GM18498 (cell line): ENCODE measurements around the gene SYAP1.
"Not testable (repeated sequence)": the region's sequence is repeated elsewhere in the genome, so short reads cannot be mapped to it uniquely, and the experiment has no call there.

Experiments used
- ATAC-seq: cut with Tn5 transposase; IDR thresholded peaks from one replicate; pipeline ENCODE4 v1.9.1; 2021; ENCODE audit warnings: mild to moderate bottlenecking, moderate library complexity; ENCODE audit not compliant: unreplicated experiment

Gene SYAP1, protein sequence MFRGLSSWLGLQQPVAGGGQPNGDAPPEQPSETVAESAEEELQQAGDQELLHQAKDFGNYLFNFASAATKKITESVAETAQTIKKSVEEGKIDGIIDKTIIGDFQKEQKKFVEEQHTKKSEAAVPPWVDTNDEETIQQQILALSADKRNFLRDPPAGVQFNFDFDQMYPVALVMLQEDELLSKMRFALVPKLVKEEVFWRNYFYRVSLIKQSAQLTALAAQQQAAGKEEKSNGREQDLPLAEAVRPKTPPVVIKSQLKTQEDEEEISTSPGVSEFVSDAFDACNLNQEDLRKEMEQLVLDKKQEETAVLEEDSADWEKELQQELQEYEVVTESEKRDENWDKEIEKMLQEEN

DNA sequence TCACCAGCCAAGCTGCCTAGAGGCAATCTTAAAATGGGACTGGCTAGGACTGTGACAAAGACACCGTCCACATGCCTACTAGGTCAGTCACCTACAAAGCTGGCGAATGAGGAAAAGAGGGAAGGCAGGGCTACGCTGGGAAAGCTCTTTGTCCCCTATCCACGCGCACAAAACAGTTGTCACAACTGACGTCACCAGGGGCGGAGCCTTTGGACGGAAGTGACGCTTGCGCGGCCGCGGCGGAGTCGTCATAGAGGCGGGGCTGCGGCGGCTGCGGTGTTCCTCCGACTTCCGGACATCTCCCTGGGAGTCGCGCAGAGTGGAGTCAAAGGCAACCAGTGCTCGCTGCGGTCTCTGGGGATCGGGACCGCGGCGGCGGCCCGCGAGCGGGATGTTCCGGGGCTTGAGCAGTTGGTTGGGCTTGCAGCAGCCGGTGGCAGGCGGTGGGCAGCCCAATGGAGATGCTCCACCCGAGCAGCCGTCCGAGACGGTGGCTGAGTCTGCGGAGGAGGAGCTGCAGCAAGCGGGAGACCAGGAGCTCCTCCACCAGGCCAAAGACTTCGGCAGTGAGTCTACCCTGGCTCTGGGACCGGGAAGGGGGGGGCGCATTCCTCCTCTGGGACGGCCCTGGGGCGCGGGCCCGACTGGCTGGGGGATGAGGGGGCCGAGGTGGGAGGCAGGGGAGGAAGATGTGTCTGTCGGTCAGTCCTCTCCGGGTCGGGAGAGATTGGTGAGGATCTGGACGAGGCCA, at the start of gene SYAP1:
SYAP1 (plus strand) TSS at position 279 of the 751 bp plus-strand sequence; CDS start at position 392, 113 bp downstream.
- ATAC-seq: peak; percentile 99

DNA sequence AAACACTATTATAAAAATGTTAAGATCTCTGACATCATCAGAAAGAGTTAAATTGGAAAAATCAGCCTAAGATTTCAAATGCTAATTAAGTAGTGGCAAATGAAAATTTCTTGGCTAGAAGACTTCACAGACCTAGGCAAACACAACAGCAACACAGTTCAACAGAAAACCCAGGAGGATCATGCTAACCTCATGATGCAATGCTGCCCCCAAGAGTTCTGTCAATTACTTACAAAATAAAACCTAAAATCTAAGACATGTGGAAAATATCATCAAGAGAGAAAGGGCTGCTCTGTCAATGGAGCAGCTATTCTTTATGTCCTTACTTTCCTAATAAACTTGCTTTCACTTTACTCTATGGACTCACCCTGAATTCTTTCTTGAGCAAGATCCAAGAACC, 48.4 kb upstream of the SYAP1 start:
- no peak for ATAC-seq

DNA sequence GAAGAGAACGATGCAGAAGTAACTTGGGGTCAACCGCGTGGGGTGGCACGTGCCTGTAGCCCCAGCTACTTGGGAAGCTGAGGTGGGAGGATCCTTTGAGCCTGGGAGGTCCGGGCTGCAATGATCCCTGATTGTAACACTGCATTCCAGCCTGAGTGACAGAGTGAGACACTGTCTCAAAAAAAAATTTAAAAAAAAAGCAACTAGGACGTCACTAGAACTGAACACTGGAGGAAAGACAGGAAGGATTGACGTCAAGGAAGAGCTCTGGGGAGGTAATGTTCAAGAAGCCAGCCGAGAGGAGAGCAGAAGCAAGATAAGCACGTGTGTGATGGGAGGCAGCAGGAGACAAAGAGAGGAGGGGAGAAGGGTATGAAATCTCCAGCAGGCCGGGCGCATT, 40.7 kb upstream of the SYAP1 start:
- ATAC-seq: no peak

DNA sequence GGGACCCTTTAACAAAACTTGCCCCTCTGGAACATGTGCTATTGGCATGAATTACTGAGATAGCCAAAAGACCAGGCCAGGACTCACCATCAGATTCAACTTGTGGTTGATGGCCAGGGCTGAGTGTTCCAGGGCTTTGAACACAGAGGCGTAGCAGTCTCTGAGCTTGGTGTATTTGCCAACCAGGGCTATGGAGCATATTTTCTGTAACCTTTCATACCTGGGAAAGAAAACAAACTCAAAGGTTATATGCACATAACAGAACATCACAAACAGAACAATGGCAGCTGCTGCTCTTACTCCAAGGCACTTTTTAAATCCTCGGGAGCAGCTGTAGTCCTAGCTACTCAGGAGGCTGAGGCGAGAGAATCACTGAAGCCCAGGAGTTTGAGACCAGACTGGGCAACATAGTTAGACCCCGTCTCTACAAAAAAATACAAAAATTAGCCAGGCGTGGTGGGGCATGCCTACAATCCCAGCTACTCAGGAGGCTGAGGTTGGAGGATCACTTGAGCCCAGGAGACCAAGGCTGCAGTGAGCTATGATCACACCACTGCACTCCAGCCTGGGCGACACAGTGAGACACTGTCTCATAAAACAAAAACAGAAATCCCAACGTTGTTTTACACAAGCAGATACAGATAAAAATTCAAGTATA, 36.3 kb upstream of the SYAP1 start:
- ATAC-seq: no peak

DNA sequence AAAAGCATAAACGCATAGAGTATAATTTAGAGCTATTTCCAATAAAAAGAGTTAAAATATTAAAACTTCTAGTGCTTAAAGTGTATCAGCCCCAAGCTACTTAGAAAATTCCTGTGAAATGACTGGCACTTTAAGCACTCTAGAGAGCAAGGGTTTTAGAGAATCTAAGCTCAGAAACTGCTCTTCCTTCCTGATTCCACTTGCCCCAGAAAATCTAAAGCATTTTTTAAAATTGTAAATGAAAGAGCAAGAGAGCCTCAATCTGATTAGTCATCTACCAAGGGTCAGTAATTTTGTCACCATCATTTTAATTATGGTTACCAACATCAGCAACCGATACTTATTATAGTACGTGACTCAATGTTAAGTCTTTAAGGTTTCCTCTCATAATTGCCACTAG, 31.9 kb upstream of the SYAP1 start:
- no peak for ATAC-seq

DNA sequence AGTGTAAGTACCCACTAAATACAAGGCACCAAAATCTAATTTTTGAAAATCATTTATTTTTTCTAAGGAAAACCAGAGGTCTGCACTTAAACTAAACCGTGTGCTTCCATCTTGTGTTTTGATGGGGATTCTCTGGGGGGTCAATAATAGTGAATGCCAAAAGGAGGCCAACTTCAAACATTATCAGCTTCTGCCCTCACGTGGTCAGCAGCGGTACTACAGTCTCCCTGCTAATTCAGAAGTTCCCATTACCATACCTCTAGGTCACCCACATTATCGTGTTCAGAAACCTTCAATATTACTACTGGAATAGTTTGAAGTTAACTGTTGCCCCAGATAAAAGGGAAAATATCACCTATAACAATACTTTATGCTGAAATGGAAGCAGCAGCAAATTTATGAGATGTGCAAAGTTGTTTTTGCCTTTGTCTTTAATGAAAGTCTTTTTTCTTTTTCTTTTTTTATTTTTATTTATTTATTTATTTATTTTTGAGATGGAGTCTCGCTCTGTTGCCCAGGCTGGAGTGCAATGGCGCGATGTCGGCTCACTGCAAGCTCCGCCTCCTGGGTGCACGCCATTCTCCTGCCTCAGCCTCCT, 24.2 kb upstream of the SYAP1 start:
- peak; percentile 60 for ATAC-seq

DNA sequence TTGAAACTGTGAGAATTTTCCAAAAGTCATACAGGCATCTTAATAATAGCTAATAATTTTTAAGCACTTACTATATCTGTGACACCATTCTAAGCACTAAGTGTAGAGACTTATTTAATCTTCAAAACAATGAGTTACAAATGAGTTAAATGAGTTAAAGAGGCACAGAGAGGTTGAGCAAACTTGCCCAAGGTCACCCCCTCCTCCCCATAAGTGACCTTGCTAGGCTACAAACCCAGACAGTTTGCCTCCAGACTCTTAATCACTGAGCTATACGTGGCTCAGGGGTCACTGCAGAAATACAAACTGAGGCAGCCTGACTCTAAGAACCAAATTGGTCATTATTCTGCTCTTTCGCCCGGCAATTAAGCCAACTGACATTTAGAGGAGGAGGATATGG, 22.5 kb upstream of the SYAP1 start:
- ATAC-seq: no peak

DNA sequence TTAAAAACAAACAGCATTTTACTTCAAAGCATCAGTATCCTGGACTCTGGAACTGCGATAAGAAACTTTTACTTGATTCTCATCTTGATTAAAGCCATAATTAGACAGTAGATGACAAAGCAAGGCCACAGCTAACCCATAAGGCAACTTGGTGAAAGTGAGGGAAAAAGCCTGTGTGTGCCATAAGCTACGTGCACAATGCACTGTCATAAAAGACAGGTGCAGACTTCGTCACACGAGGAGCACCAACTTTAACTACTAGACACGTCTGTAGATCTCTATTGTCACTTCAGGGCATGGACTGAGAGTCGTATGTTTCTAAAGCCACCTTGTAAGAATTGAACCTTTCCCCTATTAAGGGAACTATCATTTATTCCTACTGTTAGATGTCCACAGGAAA, 20.0 kb upstream of the SYAP1 start:
- ATAC-seq: no peak

DNA sequence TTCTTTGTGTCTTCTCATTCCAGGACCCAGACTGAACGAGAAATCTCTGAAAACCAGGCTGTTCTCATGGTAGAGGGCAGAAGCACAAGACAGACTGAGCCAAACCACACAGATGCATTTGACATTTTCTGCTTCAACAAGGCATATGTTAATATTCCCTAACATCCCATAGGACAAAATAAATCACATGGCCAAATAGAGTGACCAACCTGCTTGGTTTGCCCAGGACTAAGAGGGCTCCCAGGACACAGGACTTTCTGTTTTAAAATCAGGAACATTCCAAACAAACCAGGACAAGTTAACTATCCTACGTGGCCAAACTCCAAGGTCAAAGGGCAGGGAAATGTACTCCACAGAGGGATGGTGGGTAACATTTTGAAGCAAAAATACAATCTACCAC, 18.7 kb upstream of the SYAP1 start:
- no peak for ATAC-seq

DNA sequence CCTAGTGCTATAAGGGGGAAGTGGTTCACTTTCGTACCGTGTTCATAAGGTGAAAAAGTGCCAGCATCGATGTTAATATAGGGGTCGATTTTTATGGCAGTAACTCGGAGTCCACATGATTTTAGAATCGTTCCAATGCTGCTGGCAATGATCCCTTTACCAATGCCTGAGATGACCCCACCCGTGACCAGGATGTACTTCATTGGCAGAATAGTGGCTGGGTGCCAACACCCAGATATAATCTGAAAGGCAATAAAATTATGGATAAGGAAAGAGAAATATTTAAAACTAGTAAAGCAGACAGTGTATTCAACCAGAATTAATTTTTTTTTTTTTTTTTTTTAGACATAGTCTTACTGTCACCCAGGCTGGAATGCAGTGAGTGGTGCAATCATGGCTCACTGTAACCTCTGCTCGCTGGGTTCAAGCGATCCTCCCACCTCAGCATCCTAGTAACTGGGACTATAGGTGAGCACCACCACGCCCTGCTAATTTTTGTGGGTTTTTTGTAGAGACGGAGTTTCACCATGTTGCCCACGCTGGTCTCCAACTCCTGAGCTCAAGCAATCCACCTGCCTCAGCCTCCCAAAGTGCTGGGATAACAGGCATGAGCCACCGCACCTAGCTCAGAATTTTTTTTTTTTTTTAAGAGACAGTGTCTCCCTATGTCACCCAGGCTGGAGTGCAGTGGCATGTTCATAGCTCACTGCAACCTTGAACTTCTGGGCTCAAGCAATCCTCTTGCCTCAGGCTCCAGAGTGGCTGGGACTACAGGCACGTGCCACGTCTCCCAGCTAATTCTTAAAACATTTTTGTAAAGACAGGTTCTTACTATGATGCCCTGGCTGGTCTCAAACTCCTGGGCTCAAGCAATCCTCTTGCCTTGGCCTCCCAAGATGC, 16.5 kb upstream of the SYAP1 start:
- no peak for ATAC-seq

DNA sequence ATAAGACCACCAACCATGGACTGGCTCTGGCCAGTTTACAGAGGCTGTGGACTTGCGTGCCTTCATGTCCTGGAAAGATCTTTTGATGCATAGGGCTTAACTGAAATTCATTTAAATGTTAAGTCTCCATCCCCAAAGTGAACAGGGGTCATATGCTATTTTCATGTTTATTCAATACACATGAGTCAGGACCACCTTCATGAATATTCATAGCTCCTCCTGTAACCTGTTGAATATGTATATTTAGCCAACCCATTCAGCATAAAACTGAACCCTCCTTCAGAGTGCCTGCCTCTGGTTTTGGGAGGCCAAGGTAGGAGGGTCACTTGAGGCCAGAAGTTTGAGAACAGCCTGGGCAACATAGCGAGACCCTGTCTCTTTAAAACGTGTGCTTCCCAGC, 14.0 kb upstream of the SYAP1 start:
- ATAC-seq: no peak

DNA sequence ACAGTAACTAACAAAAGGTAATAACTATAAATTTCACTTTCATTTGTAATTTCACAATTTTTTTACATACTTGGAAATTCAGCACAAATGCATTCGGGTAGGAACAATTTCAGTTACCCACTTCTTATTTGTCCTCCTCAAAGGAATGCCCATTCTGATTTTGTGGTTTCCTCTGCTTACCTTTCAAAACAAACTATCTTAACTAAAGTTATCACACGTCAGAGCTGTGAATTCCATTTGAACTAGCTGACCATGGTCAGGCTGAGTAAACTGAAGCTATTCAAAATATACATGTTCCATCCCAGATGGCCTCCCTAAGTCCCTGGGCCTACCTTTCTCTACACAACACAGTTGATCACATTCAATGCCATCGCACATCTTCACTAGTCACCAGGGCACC, 11.4 kb upstream of the SYAP1 start:
- ATAC-seq: no peak

DNA sequence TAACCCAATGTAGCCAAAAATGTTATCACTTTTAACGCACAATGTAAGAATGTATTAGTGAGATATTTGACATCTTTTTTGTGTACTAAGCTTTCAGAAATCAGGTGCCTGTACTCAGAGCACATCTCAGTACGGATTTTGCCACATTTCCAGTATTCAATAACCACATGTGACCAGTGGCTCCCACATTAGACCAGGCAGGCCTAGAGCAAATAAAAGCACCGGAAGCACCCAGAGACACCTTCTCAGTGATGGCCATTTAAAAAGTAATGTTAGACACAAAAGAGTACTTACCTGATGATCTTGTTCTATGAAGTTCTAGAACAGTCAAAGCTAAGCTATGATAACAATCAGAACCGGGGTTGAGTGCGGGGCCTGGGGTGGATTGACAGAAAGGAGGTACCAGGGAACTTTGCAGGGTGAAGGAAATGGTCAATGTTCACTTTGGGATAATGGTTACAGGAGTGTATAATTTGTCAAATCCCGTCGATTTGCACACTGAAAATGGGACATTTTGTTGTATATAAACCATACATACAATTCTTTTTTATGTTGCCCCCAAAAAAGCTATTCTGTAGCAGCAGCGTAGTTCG, 8.1 kb upstream of the SYAP1 start:
- no peak for ATAC-seq

DNA sequence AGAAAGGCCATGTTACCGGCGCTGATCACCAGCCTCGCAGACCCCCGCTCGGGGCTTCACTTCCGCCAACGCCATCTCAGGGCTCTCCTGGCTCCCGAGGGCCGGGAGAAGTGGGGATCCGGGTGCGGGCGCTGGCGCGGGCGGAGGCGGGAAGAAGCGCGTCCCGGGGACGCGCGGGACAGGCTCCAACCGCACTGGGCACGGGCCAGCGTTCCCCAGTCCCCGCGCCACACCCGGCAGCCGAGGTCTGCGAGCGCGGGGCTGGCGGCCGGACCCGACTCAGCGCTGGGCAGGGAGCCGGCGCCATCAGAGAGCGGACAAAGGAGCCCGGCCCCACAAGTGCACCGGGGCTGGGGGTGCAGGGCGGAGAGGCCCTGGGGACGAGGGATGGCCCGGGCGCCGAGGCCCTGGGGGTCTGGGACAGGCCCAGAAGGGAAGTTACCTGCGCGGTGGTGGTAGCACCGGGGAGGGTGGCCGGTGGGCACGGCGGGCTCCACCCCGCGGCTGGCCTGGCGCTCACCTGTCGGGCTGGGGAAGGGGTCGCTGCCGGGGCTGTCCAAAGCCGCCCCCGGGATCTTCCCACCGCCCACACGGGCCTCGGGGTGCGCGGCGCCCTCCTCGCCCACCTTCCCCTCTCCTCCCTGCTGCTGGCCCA, 7.4 kb upstream of the SYAP1 start:
- ATAC-seq: peak; percentile 49

DNA sequence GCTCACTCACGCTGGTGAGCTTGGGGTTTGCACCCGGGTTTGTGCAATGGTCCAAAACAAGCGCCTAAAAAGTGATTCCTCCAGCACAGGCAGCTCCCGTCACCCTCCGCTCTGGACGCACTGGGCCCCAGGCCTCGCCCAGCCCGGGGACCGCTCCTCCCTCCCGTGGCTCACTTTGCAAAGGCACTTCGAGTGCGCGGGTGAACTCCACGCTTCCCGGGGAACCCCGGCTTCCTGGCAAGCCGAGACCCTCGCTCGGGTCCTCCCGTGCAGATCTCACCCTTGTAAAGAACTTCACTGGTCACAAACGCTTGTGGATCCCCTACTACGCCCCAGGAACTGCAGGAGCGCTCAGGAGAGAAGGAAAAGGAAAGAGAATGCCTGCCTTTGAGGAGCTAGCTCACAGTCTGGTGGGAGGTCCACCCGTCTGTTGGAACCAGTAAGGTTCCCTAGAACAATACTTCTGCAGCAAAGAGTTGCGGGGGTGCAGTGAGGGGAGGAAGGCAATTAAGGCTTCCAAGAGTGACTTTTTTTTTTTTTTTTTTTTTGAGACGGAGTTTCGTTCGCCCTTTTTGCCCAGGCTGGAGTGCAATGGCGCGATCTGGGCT, 6.8 kb upstream of the SYAP1 start, which contains the start of gene CTPS2:
CTPS2 (minus strand) TSS at position 122 of the 608 bp plus-strand sequence. CDS start 9,767 bp downstream, outside the sequence.
- peak; percentile 93 for ATAC-seq

DNA sequence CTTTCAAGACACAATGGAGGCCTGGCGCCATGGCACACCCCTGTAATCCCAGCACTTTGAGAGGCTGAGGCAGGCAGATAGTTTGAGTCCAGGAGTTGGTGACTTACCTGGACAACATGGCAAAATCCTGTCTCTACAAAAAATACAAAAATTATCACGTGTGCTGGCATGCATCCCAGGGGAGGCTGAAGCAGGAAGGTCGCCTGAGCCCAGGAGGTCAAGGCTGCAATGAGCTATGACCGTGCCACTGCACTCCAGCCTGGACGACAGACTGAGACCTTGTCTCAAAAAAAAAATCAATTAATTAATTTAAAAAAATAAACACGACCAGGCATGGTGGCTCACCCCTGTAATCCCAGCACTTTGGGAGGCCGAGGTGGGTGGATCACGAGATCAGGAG, 4.9 kb upstream of the SYAP1 start:
- no peak for ATAC-seq

DNA sequence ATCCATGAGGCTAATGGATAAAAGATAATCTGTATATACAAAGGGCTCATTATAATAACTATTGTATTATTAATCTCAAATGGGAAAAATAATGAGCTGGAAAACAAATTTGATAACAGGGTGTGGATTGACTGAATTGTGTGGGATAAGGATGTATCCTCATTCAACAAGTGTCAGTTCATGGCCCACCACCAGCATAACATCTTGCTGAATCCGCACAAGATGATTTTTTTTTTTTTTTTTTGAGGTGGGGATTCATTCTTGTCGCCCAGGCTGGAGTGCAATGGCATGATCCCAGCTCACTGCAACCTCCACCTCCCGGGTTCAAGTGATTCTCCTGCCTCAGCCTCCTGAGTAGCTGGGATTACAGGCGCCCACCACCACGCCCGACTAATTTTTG, 3.8 kb upstream of the SYAP1 start:
- ATAC-seq: not testable (repeated sequence)

DNA sequence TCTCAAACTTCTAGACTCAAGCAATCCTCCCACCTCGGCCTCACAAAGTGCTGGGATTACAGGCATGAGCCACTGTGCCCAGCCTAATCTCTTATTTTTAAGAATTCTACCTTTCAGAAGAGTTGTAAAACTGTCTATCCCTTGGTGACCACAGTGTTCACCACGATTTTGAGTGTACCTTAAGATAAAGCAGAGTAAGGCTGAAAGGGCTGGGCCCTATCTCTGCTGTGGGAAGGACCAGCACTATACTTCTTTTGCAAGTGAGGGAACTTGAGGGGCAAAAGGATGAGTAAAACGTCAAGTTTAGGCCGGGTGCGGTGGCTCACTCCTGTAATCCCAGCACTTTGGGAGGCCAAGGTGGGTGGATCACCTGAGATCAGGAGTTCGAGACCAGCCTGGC, 3.0 kb upstream of the SYAP1 start:
- ATAC-seq: not testable (repeated sequence)

DNA sequence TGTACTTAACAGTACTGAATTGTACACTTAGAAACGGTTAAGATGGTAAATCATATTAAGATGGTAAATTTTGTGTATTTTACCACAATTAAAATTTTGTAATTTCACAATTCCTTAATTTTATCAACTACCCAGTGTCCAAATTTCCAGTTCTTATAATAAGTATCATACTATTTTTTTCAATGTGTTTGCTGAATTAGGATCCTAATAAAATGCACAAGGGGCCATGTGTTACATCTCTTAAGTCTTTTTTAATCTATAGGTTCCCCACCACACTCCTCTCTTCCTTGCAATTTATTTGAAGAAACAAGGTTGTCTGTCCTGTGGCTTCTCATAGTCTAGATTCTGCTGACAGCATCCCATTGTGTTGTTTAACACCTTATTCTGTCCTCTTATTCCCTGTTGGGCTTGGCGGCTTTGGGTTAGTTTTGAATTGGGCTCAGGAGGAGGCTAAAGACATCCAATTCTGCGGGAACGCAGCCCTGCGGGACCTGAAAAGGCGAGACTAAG, 533 bp upstream of the SYAP1 start:
- ATAC-seq: peak; percentile 45
